AML-193 (cell line): Measurements from ENCODE around the gene PASK.
A peak's percentile ranks its signal among the peaks of the same experiment; 100 is the strongest.
"Not testable (repeated sequence)": the region's sequence is repeated elsewhere in the genome, so short reads cannot be mapped to it uniquely, and the experiment has no call there.

ENCODE experiments used
- DNase-seq, 2 experiments: peaks; one replicate each; lab custom pipeline; 2025; lab: John Stamatoyannopoulos, UW

The PASK gene

DNA sequence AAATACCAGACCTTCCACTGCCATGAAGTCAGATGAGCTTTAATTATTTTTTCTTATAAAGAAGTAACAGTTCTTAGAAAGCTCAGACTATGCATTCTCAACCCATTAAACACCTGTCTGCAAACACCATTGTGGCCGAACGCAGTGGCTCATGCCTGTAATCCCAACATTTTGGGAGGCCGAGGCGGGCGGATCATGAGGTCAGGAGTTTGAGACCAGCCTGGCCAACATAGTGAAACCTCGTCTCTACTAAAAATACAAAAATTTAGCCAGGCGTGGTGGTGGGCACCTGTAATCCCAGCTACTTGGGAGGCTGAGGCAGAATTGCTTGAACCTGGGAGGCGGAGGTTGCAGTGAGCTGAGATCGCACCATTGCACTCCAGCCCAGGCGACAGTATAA lies 44.7 kb downstream of the PASK start:
- not testable (repeated sequence) for DNase-seq

GRCh38 chr2:241103176-241103595 lies 46.1 kb downstream of the PASK start:
- no peak for DNase-seq

DNA sequence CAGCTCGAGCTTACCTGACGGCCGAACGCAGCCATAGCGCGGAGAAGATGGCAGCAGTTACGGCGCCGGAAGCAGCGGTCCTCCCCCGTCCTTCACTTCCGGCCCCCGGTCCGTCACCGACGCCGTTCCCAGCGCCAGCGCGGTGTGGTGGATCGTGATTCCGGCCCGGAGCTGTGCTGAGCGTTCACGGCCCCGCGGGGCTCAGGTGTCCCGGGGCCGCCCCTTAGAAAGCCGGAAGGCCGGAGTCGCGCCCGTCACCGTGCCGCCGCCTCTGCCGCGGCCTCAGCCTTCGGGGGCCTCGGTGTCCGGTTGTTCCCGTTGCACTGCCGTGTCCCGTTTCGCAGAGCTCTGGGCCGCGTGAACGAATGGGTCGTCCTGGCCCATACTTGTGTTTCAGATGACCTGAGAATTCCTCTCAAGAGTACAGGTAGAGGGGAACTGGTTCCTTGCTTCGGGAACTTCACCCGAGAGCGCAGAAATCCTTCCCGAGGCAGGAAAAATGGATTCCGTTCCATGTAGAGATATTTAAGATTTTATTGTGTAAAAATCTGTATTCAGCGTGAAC lies 47.0 kb downstream of the PASK start, which contains the start of gene MTERF4:
Gene MTERF4 (minus strand): TSS at position 49 of the 565 bp plus-strand sequence. CDS start 14 bp downstream, at position 35.
- DNase-seq: peak; percentile 43 to 62

DNA sequence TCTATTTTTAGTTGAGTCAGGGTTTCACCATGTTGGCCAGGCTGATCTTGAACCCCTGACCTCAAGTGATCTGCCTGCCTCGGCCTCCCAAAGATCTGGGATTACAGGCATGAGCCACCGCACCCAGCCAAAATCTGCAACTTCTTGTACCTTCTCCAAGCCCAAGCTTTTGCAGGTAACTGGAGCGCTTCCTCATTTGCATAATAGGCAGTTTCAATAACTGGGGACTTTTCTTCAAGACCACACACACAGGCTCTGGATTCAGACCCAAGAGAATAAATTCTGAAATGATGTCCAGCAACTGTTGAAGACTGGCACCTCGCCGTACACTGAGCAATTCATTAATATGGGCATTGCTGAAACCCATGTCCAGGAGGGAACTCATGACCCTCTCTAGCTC lies 50.0 kb downstream of the PASK start:
- DNase-seq: no peak

DNA sequence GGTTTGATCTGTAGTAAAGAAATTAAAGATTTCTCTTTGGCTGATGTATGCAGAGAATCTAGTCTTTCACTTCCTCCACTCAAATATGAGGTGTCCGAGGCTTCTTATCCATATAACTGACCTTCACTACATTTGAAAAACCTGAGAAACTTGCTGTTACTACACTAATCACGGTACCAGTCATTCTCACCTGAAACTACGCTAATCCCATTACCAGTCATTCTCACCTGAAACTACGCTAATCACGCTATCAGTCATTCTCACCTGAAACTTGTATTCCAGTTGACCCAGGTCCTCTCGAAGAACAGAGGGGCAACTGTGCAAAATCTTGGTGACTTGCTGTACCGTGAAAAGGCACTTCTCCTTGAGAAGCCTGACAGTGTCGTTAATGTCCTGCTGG lies 52.3 kb downstream of the PASK start:
- no peak for DNase-seq

DNA sequence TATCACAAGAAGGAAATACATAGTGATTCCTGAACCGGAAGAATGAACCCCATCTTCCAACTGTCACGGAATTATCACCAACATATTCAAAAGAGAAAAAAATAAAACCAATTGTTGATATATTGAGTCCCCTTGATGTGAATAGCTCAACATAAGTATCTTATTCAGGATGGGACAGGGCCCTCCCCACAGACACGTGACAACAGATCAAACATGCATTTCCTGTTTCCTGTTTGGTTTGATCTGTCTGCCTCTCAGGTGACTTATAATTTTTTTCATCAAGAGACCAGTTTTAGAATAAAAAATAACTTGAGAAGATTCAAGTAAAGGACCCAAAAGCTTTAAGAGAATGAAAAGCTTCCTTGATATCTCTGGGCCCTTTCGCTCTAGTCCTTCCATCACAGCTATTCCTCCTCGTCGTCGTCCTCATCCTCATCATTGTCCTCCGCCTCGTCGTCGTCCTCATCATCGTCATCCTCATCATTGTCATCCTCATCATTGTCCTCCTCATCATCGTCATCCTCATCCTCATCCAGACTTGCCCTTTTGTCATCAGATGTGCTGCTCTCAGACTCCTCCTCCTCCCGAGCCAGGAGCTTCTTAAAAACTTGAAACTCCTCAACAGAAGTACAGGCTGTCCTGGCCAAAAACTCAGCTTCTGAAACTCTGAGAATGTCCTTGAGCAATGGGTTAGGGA lies 53.5 kb downstream of the PASK start:
- no peak for DNase-seq

DNA sequence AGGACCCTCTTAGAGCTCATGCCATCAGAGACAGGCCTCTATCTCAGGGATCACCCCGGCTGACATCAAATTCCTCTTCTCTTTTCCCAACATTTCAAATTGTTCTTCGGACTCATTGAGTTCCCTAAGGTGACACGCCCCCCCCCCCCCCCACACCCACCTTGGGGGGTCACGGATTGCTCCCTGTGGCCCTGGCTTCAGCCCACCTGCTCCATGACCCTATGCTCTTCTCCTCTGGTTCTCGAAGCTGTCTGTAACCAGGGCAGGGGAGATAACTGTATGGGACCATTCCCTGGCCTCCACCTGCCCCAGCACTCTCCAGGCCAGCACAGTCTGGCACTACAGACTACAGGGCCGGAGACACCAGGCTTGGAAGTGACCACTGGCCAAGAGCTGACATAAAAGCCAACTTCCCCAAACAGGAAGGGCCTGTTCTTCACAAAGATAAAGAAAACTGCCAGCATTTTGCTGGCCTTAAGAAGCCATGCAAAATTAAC lies 54.3 kb downstream of the PASK start:
- DNase-seq: no peak

DNA sequence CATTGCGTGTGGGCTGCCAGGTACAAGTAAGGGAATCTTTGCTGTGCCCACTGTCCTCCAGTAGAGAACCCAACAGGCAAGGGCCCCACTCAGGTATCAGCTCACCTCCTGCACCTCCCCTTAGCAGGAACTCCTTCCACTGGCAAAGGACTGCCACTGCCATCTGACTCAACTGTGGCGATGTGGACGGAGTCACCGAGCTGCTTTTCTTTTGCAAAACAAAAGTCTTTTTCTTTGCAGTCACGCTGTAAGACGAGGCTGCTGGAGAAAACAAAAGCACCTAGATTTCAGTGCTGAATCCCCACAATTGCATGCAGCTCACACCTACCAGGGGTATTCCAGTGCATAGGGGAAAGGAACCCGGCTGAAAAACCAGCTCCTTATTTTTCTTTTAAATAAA lies 55.1 kb downstream of the PASK start:
- no peak for DNase-seq

GRCh38 chr2:241093133-241093781 lies 56.0 kb downstream of the PASK start:
- not testable (repeated sequence) for DNase-seq

GRCh38 chr2:241092677-241093076 lies 56.6 kb downstream of the PASK start:
- DNase-seq: no peak

DNA sequence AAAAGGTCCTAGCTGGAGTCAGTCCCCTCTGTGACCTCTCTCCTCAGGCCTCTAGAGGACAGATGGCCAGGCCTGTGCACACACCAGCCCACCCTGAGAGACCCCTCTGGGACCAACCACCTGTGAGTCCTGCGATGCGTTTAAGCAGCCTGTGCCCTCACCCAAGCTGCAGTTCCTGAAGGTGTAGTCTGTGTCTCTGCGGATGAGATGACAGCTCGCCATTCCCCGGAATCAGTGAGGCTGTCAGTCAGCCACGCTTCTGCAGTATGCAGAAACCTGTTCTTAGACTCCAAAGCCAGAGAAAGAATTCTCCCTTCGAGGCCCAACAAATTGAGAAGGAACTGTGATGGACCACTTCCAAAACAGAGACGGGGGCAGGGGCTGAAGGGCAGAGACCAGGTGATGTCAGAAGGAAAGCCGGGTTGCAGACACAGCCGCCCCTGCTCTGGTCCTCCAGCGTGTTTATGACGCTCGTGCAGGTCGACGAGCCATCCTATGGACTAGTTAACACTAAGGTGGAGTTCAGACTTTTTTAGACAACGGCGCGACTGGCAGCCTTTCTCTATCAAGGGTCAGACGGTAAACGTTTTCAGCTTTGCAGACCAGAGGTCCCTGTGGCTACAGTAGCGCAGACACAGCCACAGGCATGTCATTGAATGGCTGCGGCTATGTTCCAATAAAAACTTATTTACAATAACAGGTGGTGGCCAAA lies 57.4 kb downstream of the PASK start:
- DNase-seq: no peak

DNA sequence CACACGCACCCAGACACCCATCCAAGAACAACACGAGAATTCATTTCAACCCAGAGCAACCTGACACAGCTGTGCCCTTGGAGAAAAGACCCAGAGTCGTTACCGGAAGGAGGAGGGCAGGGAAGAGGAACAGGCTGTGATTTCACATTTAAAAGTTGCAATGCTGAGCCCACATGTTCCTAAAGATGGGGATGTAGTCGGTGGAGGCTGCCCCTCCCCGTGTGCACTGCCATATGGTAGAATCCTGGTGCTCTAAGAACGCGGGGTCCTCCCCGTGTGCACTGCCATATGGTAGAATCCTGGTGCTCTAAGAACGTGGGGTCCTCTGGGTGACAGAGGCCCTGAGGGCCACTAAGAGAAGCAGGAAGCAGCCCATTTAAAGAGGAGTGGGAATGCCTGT lies 58.1 kb downstream of the PASK start:
- DNase-seq: no peak

GRCh38 chr2:241088791-241089732 lies 60.2 kb downstream of the PASK start:
- DNase-seq: no peak

GRCh38 chr2:241088376-241088775 lies 60.9 kb downstream of the PASK start:
- no peak for DNase-seq

DNA sequence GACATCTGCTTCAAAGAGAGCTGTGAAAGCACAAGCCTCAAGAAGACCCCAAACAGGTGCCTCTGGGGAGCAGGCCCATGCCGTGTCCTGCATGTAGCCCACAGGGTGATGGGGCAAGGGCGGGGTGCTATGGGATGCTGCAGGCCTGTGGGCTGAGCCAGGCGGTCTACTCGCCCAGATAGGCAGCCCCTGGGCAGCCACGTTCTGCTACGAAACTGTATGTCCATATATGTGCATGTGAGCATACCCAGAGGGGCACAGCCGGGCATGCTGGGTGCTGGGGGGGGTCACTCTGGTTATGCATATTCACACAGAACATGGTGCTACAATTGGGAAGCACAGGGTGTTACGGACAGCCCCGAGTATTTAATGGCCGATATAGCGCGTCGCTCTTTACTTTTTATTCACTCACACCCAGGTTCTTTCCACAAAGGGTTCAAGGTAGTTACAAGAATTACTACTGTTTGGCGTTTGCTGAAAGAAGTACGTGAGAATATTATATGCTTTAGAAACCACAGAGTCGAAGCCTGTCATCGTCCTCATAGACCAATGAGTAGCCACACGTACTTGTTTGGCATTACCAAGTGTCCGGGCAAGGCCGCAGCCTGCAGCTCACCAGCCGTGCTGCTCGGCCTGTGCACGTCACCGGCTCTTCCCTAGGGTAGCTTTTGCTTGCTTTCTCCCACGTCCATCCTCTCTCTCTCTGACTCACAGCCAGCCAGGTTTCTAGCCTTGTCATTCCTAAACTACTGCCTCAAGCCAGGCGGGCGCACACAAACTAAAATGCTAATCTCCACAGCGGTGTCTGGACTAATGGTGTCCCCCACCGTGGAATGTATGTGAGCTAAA lies 61.6 kb downstream of the PASK start:
- no peak for DNase-seq

- DNase-seq: no peak
Measured at GRCh38 chr2:241084856-241085444, 64.3 kb downstream of the PASK start.

DNA sequence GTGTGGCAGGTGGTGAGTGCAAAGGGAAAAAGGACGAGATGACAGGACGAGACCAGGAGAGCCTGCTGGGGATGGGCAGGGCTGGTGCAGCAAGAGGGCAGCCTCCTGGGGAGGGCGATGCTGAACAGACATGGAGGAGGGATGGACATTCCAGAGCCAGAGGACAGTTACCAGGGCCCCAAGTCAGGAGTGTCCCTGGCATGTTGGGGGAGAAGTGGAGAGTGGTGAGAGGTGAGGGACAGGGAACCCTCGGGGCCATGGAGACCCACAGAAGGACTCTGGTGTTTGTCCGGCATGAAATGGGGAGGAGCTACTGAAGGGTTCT lies 66.2 kb downstream of the PASK start:
- DNase-seq: no peak

GRCh38 chr2:241082341-241083090 lies 66.8 kb downstream of the PASK start:
- DNase-seq: no peak

- no peak for DNase-seq
Measured at GRCh38 chr2:241081643-241082340, 67.5 kb downstream of the PASK start.
